Measurements from ENCODE around the gene ADGB.
A peak's percentile ranks its signal among the peaks of the same experiment; 100 is the strongest.

ADGB gene

GRCh38 chr6:146857980-146858347 is 259.2 kb downstream of the ADGB start:
- no peak overlapping the region for H3K27ac ChIP-seq
- TF ChIP-seq ZFX (IDR thresholded peaks at IDR 0.05; ENCODE audit: borderline replicate concordance) (no peak), CTCF (IDR thresholded peaks at IDR 0.05) (no peak)

- no peak overlapping the region for H3K27ac ChIP-seq
- TF ChIP-seq CTCF (IDR thresholded peaks at IDR 0.05), result no peak
- no peak for TF ChIP-seq ZFX (IDR thresholded peaks at IDR 0.05; ENCODE audit: borderline replicate concordance)
Observed at GRCh38 chr6:146859206-146859605, 260.4 kb downstream of the ADGB start.

- no peak for TF ChIP-seq CTCF (IDR thresholded peaks at IDR 0.05)
- no peak for TF ChIP-seq ZFX (IDR thresholded peaks at IDR 0.05; ENCODE audit: borderline replicate concordance)
- H3K27ac ChIP-seq, result peak overlapping the region; percentile 52
Observed at GRCh38 chr6:146859795-146860495, 261.2 kb downstream of the ADGB start.

- TF ChIP-seq CTCF (IDR thresholded peaks at IDR 0.05) (no peak), ZFX (IDR thresholded peaks at IDR 0.05; ENCODE audit: borderline replicate concordance) (no peak)
- peak overlapping the region; percentile 52 for H3K27ac ChIP-seq
Observed at GRCh38 chr6:146860583-146860982, 261.8 kb downstream of the ADGB start.

GRCh38 chr6:146861029-146861563 is 262.3 kb downstream of the ADGB start:
- H3K27ac ChIP-seq, result peak overlapping the region; percentile 52
- TF ChIP-seq CTCF (IDR thresholded peaks at IDR 0.05) (no peak), ZFX (IDR thresholded peaks at IDR 0.05; ENCODE audit: borderline replicate concordance) (no peak)

GRCh38 chr6:146861716-146862115 is 262.9 kb downstream of the ADGB start:
- H3K27ac ChIP-seq, result no peak overlapping the region
- TF ChIP-seq ZFX (IDR thresholded peaks at IDR 0.05; ENCODE audit: borderline replicate concordance) (no peak), CTCF (IDR thresholded peaks at IDR 0.05) (no peak)

GRCh38 chr6:146862508-146862919 is 263.7 kb downstream of the ADGB start:
- H3K27ac ChIP-seq, result no peak overlapping the region
- TF ChIP-seq ZFX (IDR thresholded peaks at IDR 0.05; ENCODE audit: borderline replicate concordance) (no peak), CTCF (IDR thresholded peaks at IDR 0.05) (no peak)
